Ovary (tissue), 3 donors: Measurements from ENCODE around the gene TECPR2.

ENCODE experiments used
- CTCF ChIP-seq, 3 donors: fragments of 450-650 bp in 2 of 3; fragments of 200-600 bp in 1 of 3; IDR thresholded peaks; one replicate each; pipeline versions ENCODE4 v1.5.1 to v1.8.0; 2016 to 2022; ENCODE audit warnings: antibody characterized with exemption in 3 of 3, mild to moderate bottlenecking in 1 of 3
- POLR2A ChIP-seq: fragments of 450-650 bp; IDR thresholded peaks from one replicate; pipeline ENCODE4 v1.6.1; 2017; ENCODE audit warnings: antibody characterized with exemption, mild to moderate bottlenecking, moderate library complexity
- donor health status: DM: no; HTN: no; CAD: no.

- TF ChIP-seq CTCF (IDR thresholded peaks at IDR 0.05) (no peak), POLR2A (no peak)
Measured at GRCh38 chr14:102528431-102529170, 165.9 kb downstream of the TECPR2 start.
